NCI-H1105 treated with DMSO at 0.1 percent for 48 hours (cell line): Measurements from ENCODE around the gene ANK2.
A peak's percentile ranks its signal among the peaks of the same experiment; 100 is the strongest.
"Not testable (repeated sequence)": the region's sequence is repeated elsewhere in the genome, so short reads cannot be mapped to it uniquely, and the experiment has no call there.

Source experiments
- DNase-seq: peaks from one replicate; lab custom pipeline; 2025; lab: John Stamatoyannopoulos, UW

ANK2 gene

DNA sequence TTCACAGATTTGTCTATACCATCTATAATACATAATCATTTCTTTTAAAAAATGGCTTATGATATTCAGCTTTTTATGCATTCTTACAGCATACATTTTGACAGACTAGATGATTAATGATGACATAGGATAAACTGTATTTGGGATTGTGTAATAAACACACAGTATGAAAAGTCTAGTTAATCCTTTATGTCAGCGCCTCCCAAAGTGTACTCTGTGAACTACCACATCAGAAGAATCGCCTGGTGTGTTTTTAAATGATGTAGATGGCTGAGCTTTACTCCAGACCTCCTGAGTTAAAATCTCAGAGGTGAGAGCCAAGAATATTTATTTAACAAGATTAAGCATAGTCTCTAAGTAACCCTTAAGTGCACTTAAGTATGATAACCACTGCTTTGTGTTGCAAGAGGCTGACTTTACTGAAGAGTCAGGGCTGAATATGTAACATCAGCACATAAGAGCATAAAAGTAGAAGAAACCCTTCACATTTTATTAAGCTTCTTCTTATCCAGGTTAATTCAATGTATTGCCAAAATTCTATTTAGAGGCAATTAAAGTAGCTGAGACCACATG lies 104.2 kb downstream of the ANK2 start:
- no peak for DNase-seq

DNA sequence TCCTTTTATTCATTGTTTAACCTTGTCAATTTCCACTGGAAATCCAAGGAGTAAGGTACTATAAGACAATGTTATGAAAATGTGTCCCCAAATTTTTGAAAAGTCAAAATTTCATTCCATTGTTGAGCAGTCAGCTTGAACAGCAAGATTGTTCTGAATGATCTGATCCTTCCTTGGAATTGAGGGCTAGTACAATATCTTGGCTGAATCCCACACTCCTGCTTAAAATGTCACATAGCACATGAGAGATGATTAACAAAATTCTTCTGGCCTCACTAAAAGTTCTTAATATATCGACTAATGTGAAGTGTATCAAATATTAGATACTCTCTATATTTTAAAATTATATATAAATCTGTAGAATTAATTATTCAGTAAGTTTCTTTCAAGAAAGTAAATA lies 104.8 kb downstream of the ANK2 start:
- DNase-seq: no peak

DNA sequence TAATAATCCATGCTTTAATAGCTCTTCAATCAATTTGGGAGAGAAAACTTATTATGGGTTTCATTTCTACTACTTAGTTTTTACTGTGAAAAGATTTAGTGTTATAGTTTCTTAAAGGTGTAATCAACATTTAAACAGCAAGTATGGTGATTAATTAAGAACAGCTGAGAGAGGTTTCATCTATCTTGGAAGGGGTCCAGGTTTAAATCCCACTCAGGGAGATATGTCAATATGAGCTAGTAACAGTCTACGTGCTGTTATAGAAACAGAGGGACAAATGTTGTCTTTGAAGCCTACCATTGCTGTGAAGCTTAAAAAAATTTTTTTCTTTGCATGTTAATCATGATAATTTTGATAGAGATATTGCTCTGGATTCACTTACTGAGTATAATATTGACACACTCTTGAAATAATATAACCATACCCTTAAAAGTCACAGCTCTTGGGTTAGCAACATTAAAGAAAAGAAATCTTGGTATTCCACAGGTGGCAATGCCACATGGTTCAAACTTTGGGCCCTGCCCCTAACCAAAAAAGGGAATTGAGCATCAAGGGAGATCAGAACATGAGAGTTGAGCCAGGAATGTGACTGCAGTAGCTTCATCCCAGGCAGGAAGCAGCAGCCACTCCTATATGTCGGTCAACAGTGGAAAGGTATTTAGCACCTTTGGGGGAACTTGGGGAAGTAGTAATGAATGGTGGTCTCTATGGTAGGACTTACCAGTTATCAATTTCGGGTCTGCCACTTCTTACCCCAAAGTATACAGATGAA lies 107.8 kb downstream of the ANK2 start:
- DNase-seq: peak; percentile 20

DNA sequence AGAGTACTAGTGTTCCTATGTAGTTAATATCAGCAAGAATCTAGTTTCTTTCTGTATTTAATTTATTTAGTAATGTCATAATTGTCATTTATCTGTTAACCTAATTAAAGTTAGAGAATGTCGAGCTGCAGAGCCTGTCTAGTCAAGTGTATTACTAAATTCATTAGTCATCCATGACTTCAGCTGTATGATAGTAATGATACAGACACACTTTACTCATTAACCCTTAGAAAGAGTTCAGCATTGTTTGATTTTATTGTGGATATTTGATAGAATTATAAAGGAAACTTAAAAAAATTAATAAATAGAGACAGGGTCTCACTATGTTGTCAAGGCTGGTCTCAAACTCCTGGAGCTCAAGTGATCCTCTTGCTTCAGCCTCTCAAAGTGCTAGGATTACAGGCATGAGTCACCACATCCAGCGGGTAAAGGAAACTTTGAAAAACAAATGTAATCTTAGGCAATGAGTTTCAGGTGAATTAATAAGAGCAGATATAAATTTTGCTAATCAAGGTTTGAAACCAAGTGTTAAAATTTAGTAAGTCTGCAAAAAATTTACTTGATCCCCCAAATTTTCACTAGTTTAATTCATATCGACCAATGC lies 110.6 kb downstream of the ANK2 start:
- DNase-seq: no peak

DNA sequence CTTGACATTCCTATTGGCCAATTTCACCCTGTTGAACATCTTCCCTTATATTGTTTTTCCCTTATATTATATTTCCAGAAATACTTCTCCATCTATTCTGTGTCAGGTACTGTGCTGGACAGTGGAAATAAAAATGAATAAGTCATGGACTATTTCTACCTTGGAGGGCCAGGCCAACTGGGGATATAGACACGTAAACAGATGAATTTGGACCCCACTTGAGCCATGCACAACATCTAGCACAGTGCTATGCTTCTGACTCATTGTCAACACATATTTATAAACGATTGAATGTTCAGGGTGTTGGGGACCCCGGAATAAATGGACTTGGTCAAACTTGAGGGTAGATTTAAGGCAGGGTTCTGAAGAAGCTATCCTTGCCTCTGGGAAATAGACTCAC lies 111.1 kb downstream of the ANK2 start:
- no peak for DNase-seq

DNA sequence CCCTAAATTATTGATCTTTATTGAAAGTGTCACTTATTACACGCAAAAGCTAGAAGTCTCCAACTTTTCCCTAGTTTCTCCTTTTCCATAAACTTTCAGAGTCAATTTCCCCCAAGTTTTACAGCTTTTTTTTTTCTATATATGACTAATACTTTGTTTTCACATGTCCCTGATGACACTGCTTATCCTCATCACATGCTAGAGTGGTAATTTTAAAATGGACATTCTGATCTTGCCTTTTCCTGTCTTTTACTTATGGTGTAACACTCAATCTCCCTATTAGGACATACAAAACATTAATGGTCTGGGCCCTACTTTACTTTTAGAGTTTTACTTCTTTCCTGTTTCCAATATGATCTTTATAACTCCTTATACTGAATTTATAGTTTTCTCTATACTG lies 112.6 kb downstream of the ANK2 start:
- no peak for DNase-seq

DNA sequence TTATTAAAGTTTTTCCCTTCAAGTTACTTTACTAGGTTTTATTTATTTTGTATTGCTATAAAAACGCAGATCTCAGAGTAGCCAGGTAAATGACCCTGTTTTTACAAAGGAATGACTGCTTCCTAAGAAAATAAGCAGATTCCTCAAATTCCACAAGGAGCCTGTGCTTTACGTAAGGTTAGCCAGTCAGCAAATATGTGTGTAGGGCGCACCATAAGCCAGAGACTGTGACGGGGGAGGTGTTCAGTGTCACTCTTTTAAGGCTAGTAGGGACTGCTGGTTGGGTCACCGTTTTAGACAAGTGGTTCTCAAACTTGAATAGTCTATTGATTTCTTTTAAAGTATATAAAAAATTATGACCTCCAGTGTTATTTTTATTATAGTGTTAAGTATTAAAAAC lies 119.9 kb downstream of the ANK2 start:
- no peak for DNase-seq

DNA sequence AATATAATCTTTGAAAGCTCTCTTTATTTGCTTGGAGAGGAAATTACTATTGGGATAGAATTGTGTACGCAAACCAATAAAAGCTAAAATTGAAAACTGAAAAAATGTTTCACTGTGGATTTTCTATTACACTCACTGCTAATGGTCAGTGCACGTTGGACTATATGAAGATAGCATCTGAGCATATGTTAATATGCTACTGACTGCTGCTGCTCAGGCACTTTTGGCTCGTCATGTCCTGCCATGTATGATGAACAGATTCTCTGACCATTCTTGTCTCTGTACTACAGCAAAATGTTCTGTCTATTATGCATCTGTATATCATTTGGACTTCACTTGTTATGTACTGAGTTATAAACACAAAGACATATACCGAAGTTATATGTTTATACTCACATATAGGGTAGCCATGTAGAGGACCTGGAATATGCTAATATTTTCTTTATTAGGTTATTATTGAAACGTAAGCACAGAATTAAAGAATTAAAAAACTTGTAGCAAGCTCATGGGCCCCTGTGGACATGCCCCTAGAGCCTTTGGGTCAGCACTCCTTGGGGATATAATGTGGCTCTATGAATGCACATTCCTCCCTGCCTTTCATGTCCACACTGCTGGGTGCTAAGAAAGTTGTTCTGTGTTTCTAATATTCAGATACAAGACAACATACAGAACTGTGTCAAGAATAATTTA lies 120.8 kb downstream of the ANK2 start:
- DNase-seq: no peak

DNA sequence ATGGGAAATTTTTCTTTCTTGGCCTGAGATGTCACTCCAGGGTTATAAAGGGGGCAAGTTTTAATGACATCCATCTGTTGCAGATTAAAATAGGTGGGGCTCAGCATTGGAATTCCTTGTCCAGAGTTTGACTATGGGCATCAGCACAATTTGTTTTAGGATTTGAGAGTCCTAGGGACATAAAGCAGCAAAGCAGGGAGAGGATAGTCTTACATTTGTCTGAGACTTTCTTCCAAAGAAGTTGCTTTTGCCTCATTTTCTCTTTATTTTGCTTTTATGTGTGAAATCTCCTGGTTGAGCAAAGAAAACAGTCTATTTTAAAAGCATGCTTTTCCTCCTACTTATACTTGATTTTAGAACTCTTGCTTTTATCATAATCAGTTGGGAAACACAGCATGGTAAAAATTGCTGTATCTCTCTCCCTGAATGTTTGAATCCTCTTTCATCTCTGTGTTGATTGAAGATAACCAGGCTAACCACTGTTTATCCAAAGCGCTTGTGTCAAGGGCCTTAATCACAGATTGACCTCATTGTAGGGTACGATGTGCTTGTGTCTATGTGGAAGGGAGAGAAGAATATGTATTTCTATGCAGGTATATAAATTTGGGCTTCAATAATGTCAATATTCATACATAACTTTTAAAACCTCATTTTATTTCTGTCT lies 121.5 kb downstream of the ANK2 start:
- no peak for DNase-seq

DNA sequence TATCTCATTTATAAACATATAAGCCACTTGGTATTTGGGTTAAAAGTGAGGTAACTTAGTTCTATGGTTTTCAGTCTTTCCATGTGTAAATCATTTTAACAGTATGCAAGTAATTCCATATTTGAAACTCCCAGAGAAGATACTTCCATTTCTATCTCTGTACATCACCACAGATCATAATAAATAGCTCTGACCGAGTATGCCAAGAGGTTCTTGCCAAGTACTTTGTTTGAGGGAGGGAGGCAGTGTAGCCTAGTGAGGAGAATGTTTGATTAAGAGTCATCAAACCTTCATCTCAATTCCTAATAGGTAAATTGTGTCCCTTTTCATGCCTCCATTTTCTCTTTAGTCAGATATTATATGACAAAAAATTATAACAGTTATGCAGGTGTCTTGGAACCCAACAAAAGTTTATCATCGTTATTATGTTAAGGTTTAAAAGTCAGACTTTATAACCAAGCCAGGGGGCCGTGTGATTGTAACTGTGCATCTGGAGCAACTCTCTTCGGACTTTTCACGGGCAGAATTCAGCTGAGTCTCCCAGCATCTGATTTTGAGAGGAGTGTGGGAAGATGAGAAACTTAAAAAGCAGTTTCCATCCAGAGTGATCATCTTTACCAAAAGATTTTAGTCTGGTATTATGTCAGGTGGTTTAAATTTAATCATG lies 123.8 kb downstream of the ANK2 start:
- DNase-seq: no peak

DNA sequence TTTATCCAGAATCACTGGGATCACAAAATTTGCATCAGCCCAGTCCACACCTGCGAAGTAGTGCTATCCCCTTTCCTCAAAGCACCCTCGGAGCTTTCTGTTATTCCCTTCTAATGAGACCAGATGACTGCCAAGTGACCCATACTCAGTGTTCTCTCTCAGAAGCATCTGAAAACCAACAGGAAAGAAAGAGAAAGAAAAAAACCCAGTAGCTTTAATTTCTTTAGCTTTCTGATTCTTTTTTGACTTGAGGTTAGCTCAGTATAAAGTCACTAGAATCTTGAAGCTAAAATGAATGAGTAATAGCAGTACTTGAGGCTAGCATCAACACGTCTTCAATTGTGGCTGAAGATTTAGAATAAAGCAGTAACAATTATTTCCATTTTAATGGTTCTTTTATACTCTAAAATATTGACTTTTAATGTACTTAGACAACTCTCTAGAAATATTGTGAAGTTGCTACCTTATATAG lies 124.4 kb downstream of the ANK2 start:
- DNase-seq: no peak

DNA sequence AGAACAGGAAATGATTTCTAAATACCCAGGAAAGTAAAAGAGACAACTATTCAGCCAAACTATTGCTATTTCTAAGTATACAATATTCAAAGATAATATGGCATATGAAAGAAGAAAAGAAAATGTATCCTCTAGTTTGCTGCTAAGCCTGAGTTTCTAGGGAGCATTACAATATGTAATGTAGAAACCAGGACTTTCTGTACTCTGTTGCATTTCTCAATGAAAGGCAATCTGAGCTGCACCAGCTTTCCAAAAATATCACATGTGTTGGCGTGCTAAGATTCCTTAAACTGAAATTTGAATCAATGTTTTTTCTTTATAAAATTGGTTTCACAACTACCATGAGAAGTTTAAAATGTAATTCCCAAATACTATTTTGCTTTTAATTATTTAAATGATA lies 129.6 kb downstream of the ANK2 start:
- DNase-seq: no peak

DNA sequence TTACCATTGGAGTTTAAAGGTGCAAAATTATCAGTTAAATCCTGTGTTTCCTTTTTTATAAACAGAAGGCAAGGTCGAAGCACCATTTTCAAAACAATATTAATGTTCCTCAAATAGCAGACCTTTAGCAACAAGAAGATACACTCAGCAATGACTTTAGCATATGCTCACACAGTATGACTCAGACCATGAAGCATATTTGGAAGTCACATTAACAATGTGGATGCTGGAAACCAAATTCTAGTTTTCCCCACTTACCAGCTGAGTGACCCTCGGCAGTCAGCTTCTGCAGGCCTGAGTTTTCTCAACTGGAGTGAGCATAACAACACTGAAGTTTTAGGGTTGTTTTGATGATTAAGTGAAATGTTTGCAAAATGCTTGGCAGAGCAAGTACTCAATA lies 130.5 kb downstream of the ANK2 start:
- DNase-seq: no peak

DNA sequence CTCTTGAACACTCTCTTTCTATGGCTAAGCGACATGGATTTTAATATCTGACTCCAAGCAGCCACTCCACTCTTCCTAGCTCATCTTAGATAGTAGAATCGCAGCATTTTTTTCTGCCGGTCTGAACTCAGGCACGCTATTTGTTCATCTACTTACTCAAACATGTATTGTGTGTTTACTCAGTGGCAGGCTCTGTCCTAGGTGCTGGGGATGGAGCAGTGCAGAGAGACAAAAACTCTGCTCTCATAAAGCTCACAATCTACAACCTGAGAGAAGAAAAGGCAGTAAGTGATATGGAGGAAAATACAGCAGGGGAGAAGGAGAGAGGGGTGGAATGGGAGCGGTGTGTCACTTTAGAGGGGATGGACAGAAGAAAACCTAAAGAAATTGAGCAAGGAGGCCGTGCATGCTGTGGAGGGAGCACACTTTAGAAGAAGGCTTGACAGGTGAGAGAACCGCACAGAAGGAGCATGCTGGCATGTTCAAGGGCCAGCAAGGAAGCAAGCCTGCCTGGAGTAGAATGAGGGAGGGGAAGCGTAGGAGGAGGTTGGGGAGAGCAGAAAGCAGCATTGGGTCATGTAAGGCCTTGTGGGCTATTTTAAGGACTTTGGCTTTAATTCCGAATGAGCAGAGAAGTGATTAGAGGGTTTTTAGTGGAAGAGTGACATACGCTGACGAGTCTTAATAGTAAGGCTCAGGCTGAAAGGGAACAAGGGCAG lies 132.0 kb downstream of the ANK2 start:
- DNase-seq: no peak

DNA sequence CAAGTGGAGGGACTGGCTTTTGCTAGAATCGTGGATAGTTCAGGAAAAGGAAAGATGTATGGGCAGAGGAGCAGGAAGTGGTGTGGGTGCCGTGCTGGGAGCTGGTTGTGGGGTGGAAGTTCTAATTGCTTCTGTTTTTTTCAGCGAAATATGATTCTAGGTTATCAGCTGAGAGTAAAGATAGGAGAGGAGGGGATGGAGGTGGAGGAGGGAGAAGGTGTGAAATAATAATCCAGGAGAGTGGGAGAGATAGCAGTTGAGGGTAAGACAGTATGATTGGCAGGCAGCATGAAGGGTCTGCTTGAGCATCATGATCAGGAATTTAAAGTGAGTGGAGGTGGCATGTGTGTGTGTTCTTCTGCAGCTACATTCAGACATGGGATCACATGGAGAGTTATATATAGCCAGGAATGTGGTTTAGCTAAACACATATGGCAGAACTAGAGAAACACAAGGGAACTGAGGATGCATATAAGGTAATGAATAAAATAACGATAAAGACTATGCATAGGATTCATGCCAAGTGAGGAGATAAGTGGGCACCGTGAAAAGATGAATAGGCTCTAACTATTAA lies 133.7 kb downstream of the ANK2 start:
- no peak for DNase-seq

DNA sequence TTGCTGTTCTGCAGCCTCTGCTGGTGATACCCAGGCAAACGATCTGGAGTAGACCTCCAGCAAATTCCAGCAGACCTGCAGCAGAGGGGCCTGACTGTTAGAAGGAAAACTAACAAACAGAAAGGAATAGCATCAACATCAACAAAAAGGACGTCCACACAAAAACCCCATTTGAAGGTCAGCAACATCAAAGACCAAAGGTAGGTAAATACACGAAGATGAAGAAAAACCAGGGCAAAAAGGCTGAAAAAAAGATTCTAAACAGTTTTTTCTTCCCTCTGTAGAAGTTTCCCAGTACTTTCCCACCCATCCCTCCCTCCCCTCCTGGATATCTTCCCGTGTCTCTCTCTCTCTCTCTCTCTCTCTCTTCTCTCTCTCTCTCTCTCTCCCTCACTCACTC lies 136.8 kb downstream of the ANK2 start:
- not testable (repeated sequence) for DNase-seq

DNA sequence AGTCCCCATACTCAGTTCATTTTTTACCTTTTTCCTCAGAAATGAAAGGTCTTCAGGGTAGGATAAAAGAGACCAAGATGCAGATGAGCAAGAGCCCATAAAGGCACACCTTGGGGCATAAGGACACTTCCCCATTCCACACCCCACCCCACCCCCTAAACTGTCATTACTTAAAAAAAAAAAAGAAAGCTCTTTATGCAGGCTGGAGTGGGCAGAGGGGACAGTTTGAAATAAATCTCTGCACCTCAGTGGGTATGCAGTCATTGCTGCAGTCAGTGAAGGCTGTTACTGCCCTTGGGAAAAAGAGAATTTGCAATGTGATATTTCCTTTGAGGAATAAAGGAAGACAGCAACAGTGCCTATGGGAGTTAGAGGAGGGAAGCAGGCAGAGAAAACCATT lies 137.5 kb downstream of the ANK2 start:
- no peak for DNase-seq

DNA sequence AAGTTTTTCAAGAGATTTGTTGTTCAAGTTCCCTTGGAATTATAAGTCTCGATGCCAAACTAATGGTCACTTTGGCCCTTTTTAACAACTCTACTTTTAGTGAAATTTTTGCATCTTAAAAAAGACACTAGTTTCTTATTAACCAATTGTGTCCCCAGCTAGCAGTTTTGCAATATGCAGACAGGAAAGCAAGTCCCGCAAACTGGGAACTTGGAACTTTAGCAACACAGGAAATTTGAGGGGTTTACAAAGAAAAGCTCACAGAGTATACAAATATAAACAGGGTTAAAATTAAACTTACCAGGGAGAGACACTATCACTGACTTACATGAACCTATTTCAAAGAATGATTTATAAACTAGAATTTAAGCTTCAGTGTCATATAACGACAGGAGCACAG lies 137.9 kb downstream of the ANK2 start:
- DNase-seq: no peak

DNA sequence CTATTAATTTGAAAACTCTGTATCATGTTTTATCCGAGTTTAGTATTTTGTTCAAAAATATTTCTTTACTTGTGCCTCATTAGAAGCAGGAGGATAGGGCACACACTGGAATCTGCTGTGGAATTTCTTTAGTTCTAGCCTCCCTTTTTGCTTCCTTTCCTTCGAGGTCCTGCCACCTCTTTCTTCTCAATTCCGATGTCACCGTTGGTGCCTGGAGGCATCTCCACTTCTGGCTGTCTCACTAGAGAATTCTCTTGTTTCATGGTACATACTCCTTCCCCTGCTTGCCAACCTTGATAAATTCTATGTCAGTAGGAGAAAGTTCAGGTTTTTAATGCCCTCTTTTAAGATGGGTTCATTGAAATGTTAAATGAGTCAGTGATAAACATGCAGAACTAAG lies 140.1 kb downstream of the ANK2 start:
- DNase-seq: no peak

DNA sequence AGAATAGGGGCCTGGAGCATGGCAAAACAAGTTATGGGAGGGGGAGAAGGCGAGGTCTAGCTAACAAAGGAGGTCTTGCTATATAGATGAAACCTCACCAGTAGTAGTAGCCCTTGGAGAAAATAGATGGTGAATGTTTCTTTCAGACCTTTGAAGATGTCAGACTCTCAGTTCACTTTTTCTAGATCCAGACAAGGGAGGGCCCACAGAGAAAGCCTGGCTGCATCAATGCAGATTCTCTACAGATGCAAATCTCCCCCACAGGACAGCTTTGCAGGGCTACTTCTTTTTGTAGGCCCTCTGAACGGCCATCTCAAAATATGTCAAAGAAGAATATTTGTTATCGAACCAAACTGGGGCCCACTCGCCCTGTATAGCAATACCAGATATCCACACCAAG lies 159.7 kb downstream of the ANK2 start:
- no peak for DNase-seq
